ENCODE measurements around the gene ARGLU1.
"Not testable (repeated sequence)": the region's sequence is repeated elsewhere in the genome, so short reads cannot be mapped to it uniquely, and the experiment has no call there.

Gene ARGLU1, protein sequence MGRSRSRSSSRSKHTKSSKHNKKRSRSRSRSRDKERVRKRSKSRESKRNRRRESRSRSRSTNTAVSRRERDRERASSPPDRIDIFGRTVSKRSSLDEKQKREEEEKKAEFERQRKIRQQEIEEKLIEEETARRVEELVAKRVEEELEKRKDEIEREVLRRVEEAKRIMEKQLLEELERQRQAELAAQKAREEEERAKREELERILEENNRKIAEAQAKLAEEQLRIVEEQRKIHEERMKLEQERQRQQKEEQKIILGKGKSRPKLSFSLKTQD
- total RNA-seq = 569 to 754 reads per million in 2 donors

DNA sequence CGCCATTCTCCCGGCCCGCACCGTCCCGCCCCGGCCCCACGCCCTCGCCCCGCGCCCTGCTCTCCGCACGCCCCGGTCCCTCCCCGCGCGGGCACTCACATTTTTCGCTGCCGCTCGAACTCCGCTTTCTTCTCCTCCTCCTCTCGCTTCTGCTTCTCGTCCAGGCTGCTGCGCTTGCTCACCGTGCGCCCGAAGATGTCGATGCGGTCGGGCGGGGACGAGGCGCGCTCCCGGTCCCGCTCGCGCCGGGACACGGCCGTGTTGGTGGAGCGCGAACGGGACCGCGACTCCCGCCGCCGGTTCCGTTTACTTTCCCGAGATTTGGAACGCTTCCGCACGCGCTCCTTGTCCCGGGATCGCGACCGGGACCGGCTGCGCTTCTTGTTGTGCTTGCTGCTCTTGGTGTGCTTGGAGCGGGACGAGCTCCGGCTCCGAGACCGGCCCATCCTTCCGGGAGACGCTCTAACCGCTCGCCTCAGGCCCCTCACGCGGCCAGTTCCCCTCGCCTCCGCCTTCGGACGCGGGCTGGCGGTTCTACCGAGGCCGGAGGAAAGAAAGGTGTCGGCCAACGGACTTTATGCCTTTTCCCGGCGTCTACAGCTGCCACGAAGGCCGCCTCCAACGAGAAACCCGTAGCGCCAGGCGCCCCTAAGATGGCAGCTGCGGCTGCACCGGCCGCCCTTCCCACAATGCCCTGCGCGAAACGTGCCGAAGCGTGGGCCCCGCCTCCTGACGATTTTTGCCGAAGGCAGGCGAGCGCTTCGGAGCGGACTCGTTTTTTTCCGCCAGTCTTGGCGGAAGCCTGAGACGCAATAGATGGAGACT lies at the start of gene ARGLU1:
Gene ARGLU1, minus strand, starts transcription at position 664 of the 825 bp plus-strand sequence. Its CDS starts 218 bp downstream, at position 446.
- peak; percentile 85 for DNase-seq

DNA sequence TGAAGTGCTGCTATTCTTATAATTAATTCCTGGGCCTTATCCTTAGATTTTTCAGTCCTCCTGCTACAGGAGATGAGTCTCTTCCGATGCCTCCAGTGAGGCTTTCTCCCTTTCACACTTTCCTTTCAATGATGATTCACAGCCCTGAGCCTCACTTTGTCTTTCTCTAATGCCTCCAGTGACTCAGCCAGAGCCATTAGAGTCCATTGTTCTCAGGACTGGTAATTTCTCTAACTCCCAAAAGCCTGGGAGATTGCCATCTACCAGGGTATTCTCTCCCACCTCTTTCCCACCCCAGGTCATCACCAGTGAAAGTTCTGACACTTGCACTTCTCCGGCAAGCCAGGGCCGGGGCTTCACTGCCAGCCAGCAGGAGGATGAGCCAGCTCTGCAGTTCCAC lies 49.6 kb upstream of the ARGLU1 start:
- no peak for DNase-seq

- DNase-seq = no peak
Observed at GRCh38 chr13:106616729-106617128, 48.8 kb upstream of the ARGLU1 start.

- DNase-seq = no peak
Observed at GRCh38 chr13:106614874-106615273, 46.9 kb upstream of the ARGLU1 start.

- DNase-seq = no peak
Observed at GRCh38 chr13:106612688-106613087, 44.8 kb upstream of the ARGLU1 start.

GRCh38 chr13:106610486-106610885 lies 42.5 kb upstream of the ARGLU1 start:
- DNase-seq = no peak

- DNase-seq = no peak
Observed at GRCh38 chr13:106609116-106609515, 41.2 kb upstream of the ARGLU1 start.

GRCh38 chr13:106603546-106603945 lies 35.6 kb upstream of the ARGLU1 start:
- no peak for DNase-seq

DNA sequence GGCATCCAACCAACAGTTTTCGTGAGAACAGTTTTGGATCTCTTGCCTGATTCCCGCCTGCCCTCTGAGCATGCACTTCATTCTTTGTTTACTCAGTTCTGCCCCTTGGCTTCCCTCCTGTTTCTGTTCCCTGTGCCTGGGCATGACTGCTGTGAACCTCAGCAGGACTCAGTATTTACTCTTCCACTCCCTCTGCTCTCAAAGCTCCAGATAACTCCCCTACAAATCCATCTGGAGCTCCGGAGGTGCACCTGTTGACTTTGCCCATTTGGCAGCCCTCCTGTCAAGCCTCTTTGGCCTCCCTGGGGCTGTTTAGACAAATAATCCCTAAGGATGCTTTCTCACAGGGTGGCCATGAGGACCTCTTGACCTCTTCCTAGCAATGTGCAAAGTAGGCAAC lies 34.2 kb upstream of the ARGLU1 start:
- DNase-seq = no peak

DNA sequence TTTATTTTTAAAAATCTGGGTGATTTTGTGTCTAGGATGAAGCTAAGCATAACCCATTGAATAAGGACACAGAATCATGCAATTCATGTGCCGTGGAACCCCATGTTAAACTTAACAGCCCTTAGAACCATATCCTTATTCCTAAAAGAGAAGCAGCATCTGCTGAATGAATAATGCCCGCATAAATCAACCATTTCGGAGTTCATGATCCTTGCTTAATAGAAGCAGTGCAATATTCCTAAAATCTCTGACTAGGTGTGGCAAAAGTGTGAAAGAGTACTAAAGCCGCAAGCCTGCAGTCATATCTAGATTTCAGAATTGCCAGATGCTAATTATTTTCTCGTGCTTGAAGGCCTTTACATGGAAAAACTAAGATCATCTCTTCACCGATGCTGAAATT lies 33.6 kb upstream of the ARGLU1 start:
- no peak for DNase-seq

- DNase-seq = not testable (repeated sequence)
Observed at GRCh38 chr13:106600798-106601135, 32.8 kb upstream of the ARGLU1 start.

- DNase-seq = no peak
Observed at GRCh38 chr13:106599875-106600797, 32.2 kb upstream of the ARGLU1 start.

DNA sequence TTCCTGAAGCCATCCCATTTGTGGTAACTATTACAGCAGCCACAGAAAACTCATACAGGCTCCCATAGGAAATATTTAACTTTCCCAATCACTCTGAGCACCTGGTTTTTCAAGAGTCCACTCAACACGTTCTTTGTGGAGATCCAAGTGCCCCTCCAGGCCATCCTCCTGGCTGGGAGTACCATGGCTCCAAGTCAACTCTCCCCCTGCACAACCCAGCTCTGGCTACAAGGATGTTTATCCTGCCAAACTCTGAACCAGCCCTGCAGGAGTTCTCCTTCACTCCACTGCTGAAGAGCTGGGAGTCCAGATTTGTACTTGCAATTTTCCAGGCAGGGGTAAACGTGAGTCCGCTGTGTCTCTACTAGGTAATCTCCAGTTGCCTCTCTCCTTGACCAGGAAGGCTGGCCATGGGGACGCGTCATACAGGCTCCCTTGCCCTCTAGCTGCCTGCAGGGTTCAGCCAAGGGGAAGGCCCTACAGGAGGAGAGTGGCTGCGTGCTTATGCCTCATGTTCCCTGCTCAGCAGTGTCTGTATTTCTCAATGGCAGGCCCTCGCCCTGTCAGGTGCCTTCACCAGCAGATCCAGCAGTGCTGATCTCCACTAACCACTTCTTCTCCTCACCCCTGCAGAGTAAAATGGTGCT lies 29.9 kb upstream of the ARGLU1 start:
- no peak for DNase-seq

DNA sequence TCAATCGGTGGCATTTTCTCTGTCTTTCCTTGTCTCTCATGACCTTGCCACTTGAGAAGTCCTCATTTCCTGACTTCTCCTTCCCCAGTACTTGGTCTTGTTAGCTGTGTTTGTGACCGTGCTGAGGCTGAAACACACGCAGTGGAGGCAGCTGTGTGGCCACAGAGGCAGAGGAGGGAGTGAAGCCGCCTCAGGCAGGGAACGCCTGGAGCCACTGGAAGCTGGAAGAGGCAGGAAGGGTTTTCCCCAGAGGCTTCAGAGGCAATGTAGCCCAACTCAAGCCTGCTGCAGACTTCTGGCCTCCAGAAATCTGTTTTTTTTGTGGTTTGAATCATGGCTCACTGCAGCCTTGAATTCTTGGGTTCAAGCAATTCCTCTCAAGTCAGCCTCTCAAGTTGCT lies 29.2 kb upstream of the ARGLU1 start:
- no peak for DNase-seq

GRCh38 chr13:106596275-106596937 lies 28.5 kb upstream of the ARGLU1 start:
- no peak for DNase-seq

- DNase-seq = no peak
Observed at GRCh38 chr13:106595625-106596024, 27.7 kb upstream of the ARGLU1 start.

GRCh38 chr13:106594980-106595379 lies 27.0 kb upstream of the ARGLU1 start:
- DNase-seq = no peak

DNA sequence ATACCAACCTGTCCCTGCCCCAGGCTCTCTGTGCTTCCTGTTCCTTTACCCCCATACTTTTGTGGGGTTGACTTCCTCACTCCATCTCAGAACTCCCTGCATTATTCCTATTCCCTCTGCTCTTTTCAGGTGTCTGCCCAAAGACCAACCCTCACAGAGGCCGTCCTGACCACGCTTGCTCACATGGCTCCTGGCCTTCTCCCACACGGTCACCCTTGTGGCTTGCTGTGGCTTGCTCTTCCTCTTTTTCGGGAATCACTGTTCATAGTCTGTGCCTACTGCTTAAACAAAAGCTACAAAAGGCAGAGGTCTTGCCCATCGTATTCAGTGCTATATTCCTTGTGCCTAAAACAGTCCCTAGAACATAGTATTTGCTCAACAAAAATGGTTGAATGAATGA lies 25.2 kb upstream of the ARGLU1 start:
- DNase-seq = no peak

DNA sequence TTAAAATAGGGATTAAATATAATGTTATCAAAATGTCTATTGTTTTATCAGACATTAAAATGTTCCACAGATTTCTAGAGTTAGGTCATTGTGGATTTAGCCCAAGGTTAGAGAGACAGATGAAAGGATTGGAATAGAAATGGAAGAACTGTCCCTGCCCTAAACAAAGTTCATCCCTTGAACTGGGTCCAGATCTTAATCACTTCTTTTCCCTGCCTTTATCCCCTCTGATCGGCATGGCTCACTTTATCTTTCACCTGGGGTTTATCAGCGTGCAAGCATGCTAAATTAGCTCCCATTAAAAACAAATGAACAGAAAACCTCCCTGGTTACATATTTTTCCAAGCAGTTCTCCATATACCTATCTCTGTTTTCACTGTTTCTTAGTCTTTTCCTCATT lies 23.4 kb upstream of the ARGLU1 start:
- DNase-seq = no peak

- no peak for DNase-seq
Observed at GRCh38 chr13:106589716-106590115, 21.8 kb upstream of the ARGLU1 start.

DNA sequence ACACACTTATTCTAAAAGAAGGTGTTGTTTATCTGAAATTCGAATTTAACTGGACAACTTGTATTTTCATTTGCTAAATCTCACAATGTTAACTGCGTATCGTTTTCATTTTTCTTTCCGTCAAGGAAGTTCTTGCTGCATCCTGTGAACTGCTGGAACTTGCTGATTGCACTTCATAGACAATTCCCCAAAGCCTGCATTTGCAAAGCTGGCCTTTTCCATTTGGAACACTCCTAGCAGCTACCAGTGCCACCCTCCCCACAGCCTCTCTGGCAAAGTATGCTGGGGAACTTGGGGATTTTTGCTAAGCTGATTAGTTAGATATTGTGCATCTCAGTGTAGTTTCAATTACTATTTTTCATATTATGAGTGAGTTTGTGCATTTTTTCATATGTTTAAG lies 20.4 kb upstream of the ARGLU1 start:
- no peak for DNase-seq

GRCh38 chr13:106587787-106588186 lies 19.9 kb upstream of the ARGLU1 start:
- DNase-seq = no peak
